ENCODE data around the gene SERPINA10.

SERPINA10 gene

DNA sequence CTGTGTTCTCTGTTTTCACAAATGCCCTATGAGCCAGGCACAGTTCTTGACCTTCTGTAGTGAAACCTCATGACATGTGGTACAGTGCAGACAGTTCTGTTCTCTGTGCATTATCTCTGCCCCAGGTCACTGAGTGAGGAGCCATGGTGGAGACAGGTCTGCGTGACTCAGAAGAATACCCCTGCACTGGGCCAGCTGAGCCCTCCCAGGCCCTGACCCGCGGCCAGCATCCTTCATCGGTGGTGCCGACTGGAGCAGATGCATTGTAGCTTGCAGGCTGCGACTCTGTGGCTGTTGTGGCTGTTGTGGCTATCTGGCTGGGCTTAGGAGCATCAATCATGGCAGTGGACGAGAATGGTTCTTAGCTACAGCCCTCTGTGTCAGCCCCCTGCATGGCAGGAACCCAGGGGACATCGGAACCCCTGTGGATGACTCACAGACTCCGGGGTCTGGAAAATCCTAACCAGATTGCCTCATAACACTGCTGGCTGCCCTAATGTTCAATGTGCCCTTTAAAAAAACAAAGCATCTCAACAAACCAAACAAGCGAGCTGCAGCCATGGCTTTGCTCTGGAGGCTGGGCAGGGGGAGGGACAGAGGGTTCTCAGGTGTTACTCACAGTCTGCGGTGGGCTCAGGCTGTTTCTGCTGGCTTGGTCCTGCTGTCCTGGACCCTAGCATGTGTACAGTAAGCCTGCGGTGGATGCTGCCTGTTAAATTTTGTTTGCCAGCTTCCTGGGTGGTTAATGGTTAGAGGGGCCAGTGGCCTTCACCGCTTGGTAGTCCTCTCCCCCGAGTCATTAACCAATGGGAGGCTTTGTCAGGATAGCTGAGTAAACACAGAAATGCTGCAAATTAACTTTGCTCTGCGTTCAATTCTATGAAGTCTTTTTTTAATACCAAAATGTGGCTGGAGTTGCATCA is 29.8 kb upstream of the SERPINA10 start, which contains the start of gene SERPINA6:
Gene SERPINA6 (minus strand): TSS at position 689 of the 923 bp plus-strand sequence. CDS start 8,688 bp downstream, outside the sequence.
- no peak for TF ChIP-seq CTCF (conservative IDR thresholded peaks at IDR 0.05)
- H3K27ac ChIP-seq, result no peak within 1 kb of the TSS

DNA sequence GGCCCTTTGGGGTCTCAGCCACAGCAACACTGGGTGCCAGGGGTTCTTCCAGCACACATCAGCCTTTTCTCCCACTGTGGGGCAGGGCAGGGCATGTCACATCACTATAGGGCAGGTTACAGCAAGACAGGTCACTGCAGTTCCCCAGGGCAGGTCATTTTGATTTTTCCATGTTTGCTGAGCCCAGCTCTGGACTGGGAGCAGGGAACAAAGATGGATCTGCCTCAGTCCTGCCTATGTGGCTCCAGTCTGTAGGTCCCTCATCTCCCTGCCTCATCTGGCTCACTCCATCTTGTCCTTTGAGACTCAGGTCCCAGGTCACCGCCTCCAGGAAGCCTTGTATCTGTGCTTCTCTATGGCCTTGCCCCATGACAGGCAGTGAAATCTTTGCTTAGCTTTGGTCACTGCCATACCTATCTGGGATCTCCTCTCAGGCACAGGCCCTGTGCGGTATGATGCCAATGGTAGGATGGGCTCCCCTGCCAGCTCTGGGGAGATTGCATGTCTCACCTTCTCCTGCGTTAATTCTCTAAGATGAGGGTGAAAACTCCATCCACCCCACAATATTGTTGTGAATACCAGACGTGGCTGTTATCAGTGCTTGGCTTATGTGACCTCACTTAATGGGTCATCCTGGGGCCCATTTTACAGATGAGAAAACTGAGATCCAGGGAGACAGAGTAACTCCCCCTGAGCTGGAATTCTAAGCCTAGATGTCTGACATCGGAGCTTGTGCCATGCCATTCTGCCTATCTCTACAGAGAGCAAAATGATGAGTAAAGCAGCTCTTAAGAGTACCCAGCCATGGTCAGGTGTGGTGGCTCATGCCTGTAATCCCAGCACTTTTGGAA is 28.6 kb upstream of the SERPINA10 start:
- H3K27ac ChIP-seq, result no peak overlapping the region

GRCh38 chr14:94320243-94320642 is 27.2 kb upstream of the SERPINA10 start:
- H3K27ac ChIP-seq, result peak overlapping the region; percentile 9; the same call in 1 of the 2 replicates
- no peak for TF ChIP-seq CTCF (conservative IDR thresholded peaks at IDR 0.05)

More for the DNA sequence above, 28.6 kb upstream of the SERPINA10 start:
- TF ChIP-seq CTCF (conservative IDR thresholded peaks at IDR 0.05), result no peak

DNA sequence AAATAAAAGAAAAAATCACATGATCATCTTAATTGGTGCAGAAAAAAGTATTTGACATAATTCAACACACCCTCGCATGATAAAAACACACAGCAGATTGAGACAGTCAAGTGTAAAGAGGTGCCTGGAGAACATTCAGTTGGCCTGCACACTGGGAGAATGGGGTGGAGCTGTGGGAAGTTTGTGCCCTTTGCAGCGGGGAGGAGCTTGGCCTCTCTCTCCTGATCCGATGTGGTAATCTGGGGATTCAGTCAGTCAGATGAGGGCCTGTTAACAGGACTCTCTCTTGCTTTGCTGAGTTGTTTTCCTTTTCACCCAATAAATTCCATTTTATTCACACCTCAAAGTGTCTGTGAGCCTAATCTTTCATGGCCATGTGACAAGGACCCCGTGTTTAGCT is 24.2 kb upstream of the SERPINA10 start:
- no peak overlapping the region for H3K27ac ChIP-seq
- TF ChIP-seq CTCF (conservative IDR thresholded peaks at IDR 0.05), result no peak

DNA sequence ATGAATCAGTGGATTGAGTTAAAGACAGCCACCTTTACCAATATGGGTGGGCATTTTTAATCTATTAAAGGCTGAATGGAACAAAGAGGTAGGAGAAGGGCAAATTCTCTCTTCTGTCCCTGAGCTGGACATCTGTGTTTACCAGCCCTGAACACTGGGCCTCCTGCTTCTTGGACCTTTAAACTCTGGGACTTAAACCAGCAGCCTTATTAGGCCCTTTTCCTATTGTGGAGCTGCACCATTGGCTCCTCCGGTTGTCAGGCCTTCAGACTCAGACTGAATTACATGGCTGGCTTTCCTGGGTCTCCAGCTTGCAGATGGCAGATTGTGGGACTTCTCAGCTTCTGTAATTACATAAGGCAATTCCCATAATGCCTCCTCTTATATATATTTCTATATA is 23.6 kb upstream of the SERPINA10 start:
- TF ChIP-seq CTCF (conservative IDR thresholded peaks at IDR 0.05), result no peak
- no peak overlapping the region for H3K27ac ChIP-seq

DNA sequence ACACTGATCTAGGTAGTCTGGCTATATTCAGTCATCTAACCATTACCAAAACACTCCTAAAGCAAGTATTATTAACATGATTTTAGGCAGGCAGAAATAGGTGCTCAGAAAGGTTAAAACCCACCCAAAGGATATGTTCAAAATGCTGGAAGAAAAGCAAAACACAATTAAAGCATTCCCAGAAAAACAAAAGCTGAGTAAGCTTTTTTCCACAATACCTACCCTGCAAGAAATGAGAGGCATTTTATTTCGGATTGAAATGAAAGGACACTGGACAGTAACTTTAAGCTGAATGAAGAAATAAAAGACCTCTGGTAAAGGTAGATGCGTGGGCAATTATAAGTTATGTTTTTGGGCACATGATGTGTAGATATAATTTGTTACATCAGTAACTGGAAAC is 21.8 kb upstream of the SERPINA10 start:
- TF ChIP-seq CTCF (conservative IDR thresholded peaks at IDR 0.05), result no peak
- H3K27ac ChIP-seq, result no peak overlapping the region

Measured in VCaP (cell line).